Mesendoderm (in vitro differentiated cells): ENCODE results near the gene ZNF280C.
"Not testable (repeated sequence)": the region's sequence is repeated elsewhere in the genome, so short reads cannot be mapped to it uniquely, and the experiment has no call there.

Experiments used
- DNase-seq: peaks from one replicate; pipeline ENCODE4 v3.0.0; 2013
- H2AK5ac ChIP-seq: 2 replicates; pipeline ENCODE4 v1.6.1; 2013; ENCODE audit warnings: low read length, inconsistent platforms
- H2BK120ac ChIP-seq: 2 replicates; pipeline ENCODE4 v1.6.1; 2013; ENCODE audit warnings: low read depth, mild to moderate bottlenecking, low read length, moderate library complexity, mixed read lengths
- H2BK15ac ChIP-seq: replicated peaks from 2 replicates; pipeline ENCODE4 v1.6.1; 2013; ENCODE audit warnings: low read depth, mild to moderate bottlenecking, moderate library complexity
- H2BK5ac ChIP-seq: 2 replicates; pipeline ENCODE4 v1.6.1; 2013; ENCODE audit warnings: low read length, inconsistent platforms
- H3K18ac ChIP-seq: 2 replicates; pipeline ENCODE4 v1.6.1; 2013; ENCODE audit warnings: mild to moderate bottlenecking, low read length, mixed read lengths
- H3K23ac ChIP-seq: one replicate; pipeline ENCODE4 v1.6.1; 2013; ENCODE audit warnings: low read length
- H3K27ac ChIP-seq: 2 replicates; pipeline ENCODE4 v1.5.1; 2013; ENCODE audit warnings: low read depth, mild to moderate bottlenecking, inconsistent platforms, low read length, moderate library complexity
- H3K27me3 ChIP-seq: 2 replicates; pipeline ENCODE4 v1.6.1; 2013; ENCODE audit warnings: low read length, control low read depth, mild to moderate bottlenecking, inconsistent platforms; ENCODE audit not compliant: insufficient read depth, poor library complexity
- H3K36me3 ChIP-seq: 2 replicates; pipeline ENCODE4 v1.6.1; 2013; ENCODE audit warnings: low read length, inconsistent platforms; ENCODE audit not compliant: control insufficient read depth, insufficient read depth
- H3K4ac ChIP-seq: one replicate; pipeline ENCODE4 v1.6.1; 2013; ENCODE audit warnings: low read depth, mild to moderate bottlenecking, low read length, moderate library complexity
- H3K4me1 ChIP-seq: 2 replicates; pipeline ENCODE4 v1.6.1; 2013; ENCODE audit warnings: low read depth, low read length, inconsistent platforms; ENCODE audit not compliant: control insufficient read depth
- H3K4me2 ChIP-seq: 2 replicates; pipeline ENCODE4 v1.6.1; 2013; ENCODE audit warnings: low read length
- H3K4me3 ChIP-seq: 2 replicates; pipeline ENCODE4 v1.5.1; 2013; ENCODE audit warnings: mild to moderate bottlenecking, low read length
- H3K56ac ChIP-seq: one replicate; pipeline ENCODE4 v1.6.1; 2013; ENCODE audit warnings: low read length
- H3K79me1 ChIP-seq: 2 replicates; pipeline ENCODE4 v1.6.1; 2013; ENCODE audit warnings: low read length, inconsistent platforms
- H3K79me2 ChIP-seq: 2 replicates; pipeline ENCODE4 v1.6.1; 2013; ENCODE audit warnings: mild to moderate bottlenecking, low read length; ENCODE audit not compliant: control insufficient read depth, insufficient read depth
- H3K9ac ChIP-seq: 2 replicates; pipeline ENCODE4 v1.6.1; 2013; ENCODE audit warnings: low read length, inconsistent platforms
- H4K5ac ChIP-seq: one replicate; pipeline ENCODE4 v1.6.1; 2013; ENCODE audit warnings: low read length
- H4K8ac ChIP-seq: one replicate; pipeline ENCODE4 v1.6.1; 2013; ENCODE audit warnings: low read depth, mild to moderate bottlenecking, control low read depth, low read length, moderate library complexity
- WGBS: extraction: QIAGEN DNeasy Blood & Tissue Kit; methylation state at CpG from one replicate; pipeline ENCODE4 v1.1.7; 2013; ENCODE audit warnings: low lambda C conversion rate, missing lambda C conversion rate; ENCODE audit not compliant: insufficient coverage; ENCODE audit errors: extremely low coverage; 5-methylcytosine and 5-hydroxymethylcytosine counted together

The ZNF280C gene

GRCh38 chrX:130253916-130254315 is 14.8 kb downstream of the ZNF280C start:
- Histone ChIP-seq H2AK5ac (no peak overlapping the region), H2BK120ac (no peak overlapping the region), H3K79me2 (no peaks in the 10 kb centered on the region), H3K4me1 (no peaks in the 10 kb centered on the region), H3K27ac (no peak overlapping the region), H3K4me2 (no peak overlapping the region), H3K23ac (no peak overlapping the region), H4K5ac (no peak overlapping the region), H2BK15ac (no peak overlapping the region), H3K56ac (no peak overlapping the region), H2BK5ac (no peak overlapping the region), H3K27me3 (no peaks in the 10 kb centered on the region), H3K79me1 (peaks cover 2% of the 10 kb centered on the region), H3K4ac (no peak overlapping the region), H4K8ac (no peak overlapping the region), H3K4me3 (no peak overlapping the region), H3K18ac (no peak overlapping the region), H3K36me3 (no peaks in the 10 kb centered on the region), H3K9ac (no peak overlapping the region)
- no peak for DNase-seq

GRCh38 chrX:130251671-130252070 is 17.0 kb downstream of the ZNF280C start:
- Histone ChIP-seq H3K36me3 (no peaks in the 10 kb centered on the region), H3K18ac (no peak overlapping the region)
- WGBS = no CpG with 5 or more reads among the region's 14 CpGs

GRCh38 chrX:130247996-130248395 is 20.7 kb downstream of the ZNF280C start:
- no peak overlapping the region for H2BK5ac ChIP-seq
- DNase-seq = no peak
- no peak overlapping the region for H2BK15ac ChIP-seq
- WGBS = no CpG with 5 or more reads among the region's 6 CpGs
- H3K27me3 ChIP-seq = no peaks in the 10 kb centered on the region
- H3K9ac ChIP-seq = no peak overlapping the region
- H3K18ac ChIP-seq = no peak overlapping the region
- H3K4ac ChIP-seq = no peak overlapping the region
- H4K8ac ChIP-seq = no peak overlapping the region
- no peak overlapping the region for H3K23ac ChIP-seq
- H3K79me2 ChIP-seq = no peaks in the 10 kb centered on the region
- H2BK120ac ChIP-seq = no peak overlapping the region
- H2AK5ac ChIP-seq = no peak overlapping the region
- H3K4me2 ChIP-seq = no peak overlapping the region
- no peak overlapping the region for H3K4me3 ChIP-seq
- no peaks in the 10 kb centered on the region for H3K4me1 ChIP-seq
- no peaks in the 10 kb centered on the region for H3K36me3 ChIP-seq
- H3K56ac ChIP-seq = no peak overlapping the region
- H3K79me1 ChIP-seq = peaks cover 2% of the 10 kb centered on the region
- H3K27ac ChIP-seq = no peak overlapping the region
- H4K5ac ChIP-seq = no peak overlapping the region

More at GRCh38 chrX:130251671-130252070, 17.0 kb downstream of the ZNF280C start:
- Histone ChIP-seq H2AK5ac (no peak overlapping the region), H2BK15ac (no peak overlapping the region), H3K23ac (no peak overlapping the region), H2BK120ac (no peak overlapping the region), H2BK5ac (no peak overlapping the region), H3K4ac (no peak overlapping the region), H4K5ac (no peak overlapping the region), H3K4me3 (no peak overlapping the region), H3K27me3 (no peaks in the 10 kb centered on the region), H3K27ac (no peak overlapping the region), H3K4me1 (no peaks in the 10 kb centered on the region), H3K9ac (no peak overlapping the region), H3K79me1 (peaks cover 2% of the 10 kb centered on the region), H3K79me2 (no peaks in the 10 kb centered on the region), H3K56ac (no peak overlapping the region), H3K4me2 (no peak overlapping the region), H4K8ac (no peak overlapping the region)
- DNase-seq = no peak

GRCh38 chrX:130246084-130246483 is 22.6 kb downstream of the ZNF280C start:
- Histone ChIP-seq H3K23ac (no peak overlapping the region), H2BK15ac (no peak overlapping the region), H2AK5ac (no peak overlapping the region), H3K79me1 (peaks cover 2% of the 10 kb centered on the region), H3K4me1 (no peaks in the 10 kb centered on the region), H3K56ac (no peak overlapping the region), H4K5ac (no peak overlapping the region), H3K9ac (no peak overlapping the region), H3K18ac (no peak overlapping the region), H3K79me2 (no peaks in the 10 kb centered on the region), H2BK120ac (no peak overlapping the region), H3K36me3 (no peaks in the 10 kb centered on the region), H4K8ac (no peak overlapping the region), H3K27me3 (no peaks in the 10 kb centered on the region), H2BK5ac (no peak overlapping the region), H3K27ac (no peak overlapping the region), H3K4ac (no peak overlapping the region), H3K4me2 (no peak overlapping the region), H3K4me3 (no peak overlapping the region)
- no peak for DNase-seq
- no CpG with 5 or more reads among the region's 2 CpGs for WGBS

GRCh38 chrX:130245441-130245840 is 23.3 kb downstream of the ZNF280C start:
- Histone ChIP-seq H2BK120ac (no peak overlapping the region), H3K36me3 (no peaks in the 10 kb centered on the region), H3K23ac (no peak overlapping the region)

GRCh38 chrX:130231184-130231583 is 37.5 kb downstream of the ZNF280C start:
- not testable (repeated sequence) for H3K9ac ChIP-seq, H3K4me1 ChIP-seq, H3K36me3 ChIP-seq, H2AK5ac ChIP-seq, H3K23ac ChIP-seq, H3K79me1 ChIP-seq, H2BK15ac ChIP-seq, H3K4me3 ChIP-seq, H3K4ac ChIP-seq, H2BK120ac ChIP-seq, H3K79me2 ChIP-seq, H3K27ac ChIP-seq, H3K4me2 ChIP-seq, H2BK5ac ChIP-seq, DNase-seq, H4K8ac ChIP-seq, H3K18ac ChIP-seq, H3K27me3 ChIP-seq, H4K5ac ChIP-seq, H3K56ac ChIP-seq
- no CpG with 5 or more reads among the region's 4 CpGs for WGBS

More at GRCh38 chrX:130245441-130245840, 23.3 kb downstream of the ZNF280C start:
- no peak overlapping the region for H2BK5ac ChIP-seq
- no peak overlapping the region for H4K5ac ChIP-seq
- H3K79me1 ChIP-seq = peaks cover 2% of the 10 kb centered on the region
- H3K4ac ChIP-seq = no peak overlapping the region
- no peaks in the 10 kb centered on the region for H3K4me1 ChIP-seq
- H3K4me3 ChIP-seq = no peak overlapping the region
- no peak overlapping the region for H2BK15ac ChIP-seq
- no peak overlapping the region for H3K18ac ChIP-seq
- H4K8ac ChIP-seq = no peak overlapping the region
- no peak overlapping the region for H3K4me2 ChIP-seq
- H3K27me3 ChIP-seq = no peaks in the 10 kb centered on the region
- no peak overlapping the region for H2AK5ac ChIP-seq
- no peak overlapping the region for H3K56ac ChIP-seq
- no peak overlapping the region for H3K9ac ChIP-seq
- DNase-seq = no peak
- H3K79me2 ChIP-seq = no peaks in the 10 kb centered on the region
- H3K27ac ChIP-seq = no peak overlapping the region
